ENCODE data around the gene MAT2A.
"Not testable (repeated sequence)": the region's sequence is repeated elsewhere in the genome, so short reads cannot be mapped to it uniquely, and the experiment has no call there.

Gene MAT2A

DNA sequence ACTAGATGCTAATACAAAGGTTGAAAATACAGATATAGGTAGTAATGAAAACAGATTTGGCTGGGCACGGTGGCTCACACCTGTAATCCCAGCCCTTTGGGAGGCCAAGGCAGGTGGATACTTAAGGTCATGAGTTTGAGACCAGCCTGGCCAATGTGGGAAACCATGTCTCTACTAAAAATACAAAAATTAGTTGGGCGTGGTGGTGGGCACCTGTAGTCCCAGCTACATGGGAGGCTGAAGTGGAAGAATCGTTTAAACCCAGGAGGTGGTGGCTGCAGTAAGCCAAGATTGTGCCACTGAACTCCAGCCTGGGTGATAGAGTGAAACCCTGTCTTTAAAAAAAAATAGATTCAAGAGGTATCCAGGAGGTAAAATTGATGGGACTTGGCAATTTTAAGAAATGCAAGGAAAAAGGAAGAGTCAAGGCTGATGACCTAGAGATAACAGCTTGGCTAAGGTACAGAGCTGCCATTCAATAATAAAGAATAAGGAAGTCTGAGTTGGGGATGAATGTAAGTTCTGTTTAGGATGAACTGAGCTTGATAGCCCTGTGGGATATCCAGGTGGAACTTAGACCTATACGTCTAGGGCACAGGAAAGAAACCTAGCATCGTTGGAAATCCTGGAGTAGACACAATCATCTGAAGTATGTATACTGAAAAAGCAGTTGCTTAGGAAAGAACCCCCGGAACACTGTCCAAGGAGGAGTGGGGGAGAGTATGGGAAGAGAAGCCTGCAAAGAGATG is 9.1 kb downstream of the MAT2A start:
- no peak for DNase-seq (ENCODE audit: low read depth, low spot score)

DNA sequence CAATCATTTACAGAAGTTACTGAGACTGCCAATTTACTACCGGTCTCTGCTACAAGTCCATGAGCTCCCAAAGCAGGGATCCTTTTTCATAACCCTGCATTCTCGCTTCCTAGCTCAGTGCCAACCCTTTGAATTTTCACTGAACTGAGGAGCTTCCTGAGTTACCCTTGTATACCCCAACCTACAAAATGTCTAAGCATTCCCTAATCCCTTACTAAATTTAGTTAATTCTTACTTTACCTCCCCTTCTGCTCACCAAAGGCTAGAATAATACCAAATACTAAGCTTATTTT is 9.6 kb downstream of the MAT2A start:
- no peak for DNase-seq (ENCODE audit: low read depth, low spot score)

DNA sequence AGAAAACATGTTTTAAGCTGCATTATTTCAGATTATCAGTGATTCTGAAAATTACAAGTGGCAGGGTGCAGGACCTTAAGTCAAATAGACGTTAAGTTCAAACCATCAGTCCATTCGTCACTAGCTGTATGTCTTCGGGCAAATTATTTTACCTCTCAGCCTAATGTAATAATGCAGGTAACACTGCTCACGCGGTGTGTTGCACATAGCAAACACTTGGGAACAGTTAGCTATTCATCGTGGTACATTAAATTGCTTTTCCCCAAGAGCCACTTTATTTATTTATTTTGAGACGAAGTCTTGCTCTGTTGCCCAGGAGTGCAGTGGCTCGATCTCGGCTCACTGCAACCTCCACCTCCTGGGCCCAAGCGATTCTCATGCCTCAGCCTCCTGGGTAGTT is 10.1 kb downstream of the MAT2A start:
- no peak for DNase-seq (ENCODE audit: low read depth, low spot score)

DNA sequence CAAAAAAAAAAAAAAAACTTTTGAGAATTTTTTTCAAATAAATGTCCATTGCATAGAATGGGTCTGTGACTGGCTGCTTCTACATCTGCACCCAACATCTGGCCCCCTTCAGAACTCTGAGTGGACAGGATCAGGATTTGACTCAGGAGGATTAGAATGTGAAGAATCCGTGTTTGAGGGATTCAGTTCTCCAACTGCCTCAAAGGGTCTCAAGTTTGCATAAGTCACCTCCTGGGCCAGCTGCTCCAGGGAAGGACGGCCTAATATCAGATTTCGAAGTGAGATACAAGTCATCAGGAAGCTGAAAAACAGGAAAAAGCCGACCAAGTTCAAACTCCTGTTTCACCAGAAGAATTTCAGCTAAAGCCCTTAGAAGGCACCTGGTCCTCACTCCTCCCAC is 10.9 kb downstream of the MAT2A start:
- DNase-seq (ENCODE audit: low read depth, low spot score): no peak

DNA sequence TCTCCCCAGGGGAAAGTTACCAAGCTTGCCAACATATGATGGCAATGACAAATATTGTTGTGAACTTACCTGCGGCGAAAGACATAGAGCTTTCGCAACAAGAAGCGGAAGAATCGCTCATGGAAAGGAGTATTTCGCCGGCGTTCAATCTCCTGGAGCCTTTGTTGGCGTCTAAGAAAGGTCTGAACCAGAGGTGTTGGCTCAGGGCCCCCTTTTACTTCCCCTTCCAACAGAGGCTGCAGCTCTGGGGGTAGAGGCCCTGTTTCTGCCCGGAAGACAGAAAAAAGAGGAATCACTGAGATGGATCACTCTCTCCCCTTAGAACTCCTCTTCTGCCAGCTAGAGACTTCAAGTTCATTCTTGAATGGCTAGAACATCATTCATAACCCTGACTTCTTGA is 11.5 kb downstream of the MAT2A start:
- no peak for DNase-seq (ENCODE audit: low read depth, low spot score)

DNA sequence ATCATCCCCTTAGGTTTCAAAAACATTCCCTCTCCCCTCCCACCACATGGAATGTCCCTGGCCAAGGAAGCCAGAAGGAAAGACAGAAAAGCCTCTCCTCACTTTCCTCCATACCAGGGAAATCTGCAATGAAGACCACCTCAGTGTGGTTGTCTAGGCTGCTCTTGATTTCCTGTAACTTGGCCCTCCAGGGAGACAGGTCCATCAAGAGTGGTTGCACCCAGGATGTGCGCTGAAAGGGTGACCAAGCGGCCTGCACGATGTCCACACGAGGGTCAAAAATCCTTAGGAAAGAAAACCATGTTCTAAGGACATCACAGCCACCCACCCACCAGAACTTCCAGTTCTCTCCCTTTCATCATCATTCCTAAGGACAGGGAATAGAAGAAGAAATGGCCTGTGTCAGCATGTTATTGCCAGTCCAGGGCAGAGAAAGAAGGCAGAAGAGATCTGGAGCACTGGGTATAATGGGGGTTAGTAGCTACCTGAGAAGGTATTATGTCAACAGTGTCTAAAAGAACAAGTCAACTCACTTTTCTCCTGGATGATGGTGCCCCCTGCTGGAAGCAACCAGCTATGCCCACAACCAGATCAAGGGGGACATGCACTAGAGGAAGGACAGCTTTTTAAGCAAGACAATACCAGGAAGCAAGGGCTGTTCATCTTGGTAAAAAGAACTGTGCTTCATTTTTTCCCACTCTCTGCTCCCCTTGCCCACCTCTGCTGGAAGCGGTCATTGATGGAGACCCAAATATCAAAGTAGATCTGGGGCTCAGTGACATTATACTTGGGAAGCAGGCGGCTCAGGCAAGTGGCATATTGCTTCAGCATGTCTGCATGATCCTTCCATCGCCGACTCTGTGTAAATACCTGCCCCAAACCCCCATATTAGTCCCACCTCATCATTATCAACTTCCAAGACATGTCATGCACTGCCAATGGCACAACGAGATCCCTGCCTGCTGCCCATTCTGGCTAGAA is 13.0 kb downstream of the MAT2A start:
- DNase-seq (ENCODE audit: low read depth, low spot score): peak; percentile 85

DNA sequence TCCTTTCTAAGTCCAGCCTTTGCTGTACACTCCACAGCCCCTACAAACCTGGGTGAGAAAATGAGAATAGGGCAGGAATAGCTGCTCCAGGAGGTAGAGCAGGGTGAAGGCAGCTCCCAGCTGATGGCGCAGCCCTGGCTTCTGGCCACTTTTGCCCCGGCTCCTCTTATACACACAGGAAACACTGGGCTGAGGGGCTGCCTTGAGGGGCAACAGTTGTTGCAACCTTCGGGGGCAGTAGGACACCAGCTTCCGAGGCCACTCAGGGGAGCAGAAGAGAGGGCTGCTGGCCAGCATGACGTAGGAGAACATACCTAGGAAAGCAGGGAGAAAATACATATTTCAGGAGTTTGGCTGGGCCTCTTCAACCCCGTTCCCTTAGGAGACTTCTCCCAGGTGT is 14.2 kb downstream of the MAT2A start:
- DNase-seq (ENCODE audit: low read depth, low spot score): no peak

DNA sequence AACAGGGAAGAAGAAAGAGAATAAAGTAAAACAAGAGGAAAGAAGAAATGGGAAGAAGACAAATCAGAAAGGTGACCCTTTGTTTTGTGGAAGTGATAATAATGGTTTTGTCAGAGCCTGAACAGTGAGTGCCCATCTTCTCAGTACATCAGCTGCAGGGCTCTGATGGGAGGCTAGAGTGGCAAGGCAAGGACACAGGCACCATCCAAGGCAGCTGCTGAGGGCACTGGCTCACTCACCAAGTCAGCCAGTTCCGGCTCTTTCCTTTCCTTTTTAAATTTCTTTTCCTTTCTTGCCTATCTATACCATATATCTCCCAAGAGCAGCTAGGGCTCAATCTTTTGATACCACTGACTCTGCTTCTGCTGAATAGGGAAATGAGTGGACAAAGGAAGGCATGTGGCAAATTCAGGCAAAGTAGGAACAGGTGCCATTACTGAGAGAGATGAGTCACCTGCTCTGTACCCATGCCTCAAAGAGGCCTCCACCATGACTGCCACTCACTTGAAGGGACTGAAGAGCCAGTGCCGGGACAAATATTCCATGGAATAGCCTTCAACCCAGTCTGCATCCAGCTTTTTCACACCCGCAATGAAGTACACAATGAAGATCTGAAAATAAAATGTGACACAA is 16.1 kb downstream of the MAT2A start:
- DNase-seq (ENCODE audit: low read depth, low spot score): no peak

DNA sequence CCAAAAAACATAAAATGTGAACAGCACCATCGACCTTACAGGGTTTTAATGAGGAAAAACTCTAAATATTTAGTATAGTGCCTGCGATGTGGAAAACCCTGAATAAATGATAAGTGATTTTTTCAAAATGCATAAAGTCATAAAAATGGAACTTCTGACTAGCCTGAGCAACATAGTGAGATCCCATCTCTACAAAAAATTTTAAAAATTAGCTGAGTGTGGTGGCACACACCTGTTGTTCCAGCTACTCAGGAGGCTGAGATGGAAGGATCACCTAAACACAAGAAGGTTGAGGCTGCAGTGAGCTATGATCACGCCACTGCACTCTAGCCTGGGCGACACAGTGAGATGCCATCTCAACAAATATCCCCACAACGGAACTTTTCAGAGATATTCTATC is 18.2 kb downstream of the MAT2A start:
- DNase-seq (ENCODE audit: low read depth, low spot score): no peak

DNA sequence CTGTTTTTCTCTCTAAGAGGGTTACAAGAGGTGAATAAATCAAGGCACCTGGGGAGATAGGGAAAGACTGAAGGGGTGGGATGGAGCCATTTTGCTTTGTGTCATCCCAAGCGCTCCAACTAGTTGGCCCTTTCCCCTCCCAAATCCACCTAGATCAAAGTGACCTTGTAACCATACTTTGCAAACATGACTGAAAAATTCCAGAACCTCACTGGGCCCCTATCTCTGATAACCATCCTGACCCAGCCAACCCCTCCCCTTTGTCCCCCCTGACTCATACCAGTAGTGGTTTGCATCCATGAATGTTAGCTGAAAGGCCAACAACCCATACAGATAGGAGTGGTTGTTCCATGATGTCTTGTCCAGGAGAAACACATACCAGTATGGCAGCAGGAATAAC is 19.2 kb downstream of the MAT2A start:
- DNase-seq (ENCODE audit: low read depth, low spot score): no peak

DNA sequence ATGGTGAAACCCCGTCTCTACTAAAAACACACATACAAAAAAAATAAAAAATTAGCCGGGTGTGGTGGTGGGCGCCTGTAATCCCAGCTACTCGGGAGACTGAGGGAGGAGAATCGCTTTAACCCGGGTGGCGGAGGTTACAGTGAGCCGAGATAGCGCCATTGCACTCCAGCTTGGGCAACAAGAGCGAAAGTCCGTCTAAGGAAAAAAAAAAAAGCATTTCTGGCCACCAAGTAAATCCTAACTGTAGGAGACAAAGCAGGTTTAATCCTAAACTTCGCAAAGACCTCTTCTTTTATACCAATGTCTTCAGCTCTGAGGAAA is 21.4 kb downstream of the MAT2A start:
- DNase-seq (ENCODE audit: low read depth, low spot score): not testable (repeated sequence)

GRCh38 chr2:85560812-85561279 is 21.9 kb downstream of the MAT2A start:
- no peak for DNase-seq (ENCODE audit: low read depth, low spot score)

DNA sequence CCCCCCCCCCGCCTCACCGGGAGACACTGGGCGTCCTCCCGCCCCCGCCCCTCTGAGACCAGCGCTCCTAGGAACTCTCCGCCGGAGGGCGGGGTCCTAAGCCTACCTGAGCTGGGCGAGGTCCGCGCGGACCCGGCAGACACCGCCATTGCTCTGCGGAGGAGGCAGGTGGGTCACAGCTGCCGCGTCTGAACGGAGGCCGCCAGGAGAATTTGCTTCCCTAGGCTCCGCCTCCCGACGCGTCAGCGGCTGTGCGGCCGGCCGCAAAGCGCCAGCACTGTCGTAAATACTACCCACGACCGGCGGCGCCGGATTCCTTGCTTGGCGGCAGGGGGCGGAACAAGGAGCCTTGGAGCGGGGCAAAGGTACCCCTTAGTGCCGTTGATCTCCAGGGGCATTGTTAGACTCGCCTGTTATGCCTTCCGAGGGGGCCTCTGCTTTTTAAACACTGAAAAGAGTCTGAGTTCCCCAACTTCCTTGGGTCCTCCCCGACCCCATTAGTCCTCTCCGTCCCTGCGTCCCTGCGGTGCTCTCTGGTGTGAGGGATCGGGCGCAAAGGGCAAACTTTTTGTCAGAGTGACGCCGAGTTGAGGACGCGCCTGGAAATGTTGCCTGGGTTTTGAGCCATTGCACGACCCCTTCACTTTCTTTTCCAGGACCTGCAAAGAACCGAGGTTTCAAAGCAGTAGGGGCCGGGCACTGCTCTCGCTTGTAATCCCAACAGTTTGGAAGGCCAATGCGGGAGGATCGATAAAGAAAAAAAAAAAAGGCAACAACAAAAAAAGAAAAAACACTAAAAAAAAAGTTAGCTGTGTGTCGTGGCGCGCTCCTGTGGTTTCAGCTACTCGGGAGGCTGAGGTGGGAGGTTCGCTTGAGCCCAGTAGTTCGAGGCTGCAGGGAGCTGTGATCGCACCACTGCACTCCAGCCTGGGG is 22.6 kb downstream of the MAT2A start, which contains the start of gene GGCX:
Gene GGCX (minus strand): TSS at position 214 of the 933 bp plus-strand sequence. CDS start 65 bp downstream, at position 149.
- peak; percentile 91 for DNase-seq (ENCODE audit: low read depth, low spot score)

GRCh38 chr2:85564144-85564563 is 25.2 kb downstream of the MAT2A start:
- DNase-seq (ENCODE audit: low read depth, low spot score): no peak

GRCh38 chr2:85566265-85566664 is 27.3 kb downstream of the MAT2A start:
- DNase-seq (ENCODE audit: low read depth, low spot score): no peak

DNA sequence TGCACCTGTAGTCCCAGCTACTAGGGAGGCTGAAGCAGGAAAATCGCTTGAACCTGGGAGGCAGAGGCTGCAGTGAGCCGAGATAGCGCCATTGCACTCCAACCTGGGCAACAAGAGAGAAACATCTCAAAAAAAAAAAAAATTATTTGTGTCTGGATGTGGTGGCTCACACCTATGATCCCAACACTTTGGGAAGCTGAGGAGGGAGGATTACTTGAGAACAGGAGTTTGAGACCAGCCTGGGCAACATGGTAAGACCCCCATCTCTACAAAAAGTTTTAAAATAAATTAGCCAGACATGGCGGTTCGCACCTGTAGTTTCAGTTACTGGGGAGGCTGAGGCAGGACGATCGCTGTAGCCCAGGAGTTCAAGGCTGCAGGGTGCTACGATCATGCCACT is 36.8 kb downstream of the MAT2A start:
- no peak for DNase-seq (ENCODE audit: low read depth, low spot score)

DNA sequence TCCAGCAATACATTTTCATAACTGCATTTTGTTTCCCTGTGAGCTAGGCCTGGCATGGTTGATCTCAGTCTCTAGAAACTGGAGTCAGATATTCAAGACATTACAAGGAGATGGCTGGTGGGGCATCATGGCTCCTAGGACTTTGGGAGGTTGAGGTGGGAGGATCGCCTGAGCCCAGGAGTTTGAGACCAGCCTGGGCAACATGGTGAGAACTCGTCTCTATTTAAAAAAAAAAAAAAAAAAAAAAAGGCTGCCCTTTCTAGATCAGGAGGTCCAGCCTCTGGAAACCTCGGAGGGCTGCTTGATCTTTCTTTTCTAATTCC is 38.1 kb downstream of the MAT2A start:
- DNase-seq (ENCODE audit: low read depth, low spot score): no peak

DNA sequence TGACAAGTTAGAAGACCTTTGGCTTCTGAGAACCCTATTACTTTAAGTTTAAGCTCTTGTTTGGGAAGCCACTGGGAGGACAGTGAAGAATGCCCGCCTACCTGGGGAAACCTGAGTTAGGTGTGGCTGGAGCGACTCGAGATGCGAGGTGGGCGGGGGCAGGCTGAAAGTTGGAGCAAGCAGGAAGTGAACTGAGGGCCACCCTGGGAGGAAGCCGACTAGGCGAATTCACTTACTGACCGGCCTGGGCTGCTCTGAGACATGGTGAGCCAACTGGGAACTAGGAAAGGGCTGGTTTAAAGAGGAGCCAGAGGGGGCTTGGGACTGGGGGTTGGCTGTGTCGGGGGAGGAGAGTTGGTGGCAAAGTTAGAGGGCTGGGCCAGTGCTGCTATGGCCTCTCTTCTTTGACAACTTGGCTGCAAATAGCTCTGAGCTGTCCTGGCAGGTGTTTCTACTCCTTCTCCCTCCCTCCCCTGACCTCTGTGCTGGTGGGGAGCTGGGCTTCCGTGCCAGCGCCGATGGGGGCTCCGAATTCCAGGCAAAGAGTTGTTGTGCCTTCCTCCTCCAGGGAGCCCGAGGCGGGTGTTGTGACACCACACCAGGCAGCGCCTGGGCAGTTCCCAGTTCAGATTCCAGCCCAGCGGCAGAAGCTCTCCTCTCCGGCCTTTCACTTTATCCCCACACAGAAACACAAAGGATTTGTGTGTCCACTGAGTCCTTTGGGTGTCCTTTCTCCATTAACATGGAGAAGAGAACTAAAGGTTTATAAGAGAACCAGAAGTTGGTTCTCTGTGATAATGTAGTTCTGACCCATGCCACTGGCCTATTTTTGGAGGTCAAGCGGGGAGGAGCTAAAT is 38.6 kb downstream of the MAT2A start, which contains the start of gene VAMP8:
Gene VAMP8 (plus strand): TSS at position 201 of the 857 bp plus-strand sequence. CDS start 61 bp downstream, at position 262.
- peak; percentile 28 for DNase-seq (ENCODE audit: low read depth, low spot score)

DNA sequence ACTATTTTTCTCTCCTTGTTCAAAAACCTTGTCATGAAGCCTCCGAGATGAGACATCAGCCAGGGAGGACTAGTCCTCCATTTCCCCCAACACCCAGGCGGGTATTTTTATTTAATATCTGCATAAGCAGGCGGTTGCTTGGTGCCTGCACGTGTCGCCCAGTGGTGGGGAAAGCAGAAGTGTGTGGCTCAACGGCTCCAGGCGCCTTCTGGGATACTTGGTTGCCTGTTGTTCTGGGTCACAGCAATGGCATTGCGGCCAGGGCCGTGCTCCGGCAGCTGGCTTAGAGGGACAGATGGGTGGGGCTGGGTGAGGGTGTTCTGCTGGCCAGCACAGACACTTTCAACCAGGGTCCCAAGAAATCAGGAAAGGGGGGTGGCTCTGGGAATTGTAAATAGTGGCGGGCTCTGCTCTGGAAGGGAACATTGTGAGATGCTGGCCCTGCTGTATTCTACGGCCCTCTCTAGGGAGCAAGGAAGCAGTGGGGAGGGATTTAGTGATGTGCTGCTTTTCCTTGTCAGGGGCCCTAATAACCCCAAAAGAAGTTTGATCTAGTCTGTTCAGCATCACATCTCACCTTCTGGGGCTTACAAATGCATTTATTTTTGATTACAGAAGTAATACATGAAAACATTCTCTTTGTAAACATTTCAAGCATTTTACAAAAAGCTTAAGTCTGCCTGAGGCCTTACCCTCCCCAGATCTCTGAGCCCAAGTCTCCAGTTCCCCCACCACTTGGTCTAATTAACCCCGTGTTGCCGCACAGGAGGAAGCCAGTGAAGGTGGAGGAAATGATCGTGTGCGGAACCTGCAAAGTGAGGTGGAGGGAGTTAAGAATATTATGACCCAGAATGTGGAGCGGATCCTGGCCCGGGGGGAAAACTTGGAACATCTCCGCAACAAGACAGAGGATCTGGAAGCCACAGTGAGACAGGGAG is 39.5 kb downstream of the MAT2A start:
- no peak for DNase-seq (ENCODE audit: low read depth, low spot score)

Data from activated CD4-positive, CD25-positive, alpha-beta regulatory T cell treated with anti-CD3 and anti-CD28 coated beads, Interleukin-2, amount 50 U/mL, for 16 hours (primary cell).